Hindlimb muscle (tissue), 1 donor: ENCODE measurements around the gene TPBGL. TPM values are rescaled to one million over a fixed set of nuclear protein-coding genes. Genes with fewer than 3 reads are reported as not detected.

ENCODE experiments used
- DNase-seq: peaks from one replicate; pipeline ENCODE4 v3.0.0-alpha.2; 2013
- polyA plus RNA-seq: library from polyadenylated mRNA; unstranded; fragments of 120-200 nt; gene quantifications from one replicate; pipeline ENCODE4 v1.2.1, GENCODE V29; 2013; ENCODE audit not compliant: insufficient read length

The TPBGL gene
- polyA plus RNA-seq, 1 donor = 0.30 TPM

- peak; percentile 79 for DNase-seq
Measured at GRCh38 chr11:75214411-75214821, 26.2 kb upstream of the TPBGL start.

GRCh38 chr11:75214843-75215242, 25.7 kb upstream of the TPBGL start:
- no peak for DNase-seq

DNA sequence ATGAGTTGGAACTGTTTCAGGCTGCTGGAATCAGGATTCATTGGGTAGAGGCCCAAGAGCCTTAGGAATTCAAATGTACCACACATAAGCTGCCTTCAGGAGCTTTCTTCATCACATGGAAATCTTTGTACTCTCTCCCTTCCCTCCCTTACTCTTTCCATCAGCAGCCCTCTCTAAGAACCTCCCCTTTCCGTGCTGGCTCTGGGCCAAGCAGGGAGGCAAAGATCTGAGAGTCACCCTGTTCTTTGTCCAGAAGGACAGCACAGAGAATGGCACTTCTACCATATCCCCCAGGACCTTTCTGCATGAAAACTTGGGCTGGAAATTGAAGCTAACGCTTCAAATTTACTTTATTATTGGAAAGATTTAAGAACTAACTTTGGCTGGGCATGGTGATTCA, 20.7 kb upstream of the TPBGL start:
- DNase-seq = no peak

DNA sequence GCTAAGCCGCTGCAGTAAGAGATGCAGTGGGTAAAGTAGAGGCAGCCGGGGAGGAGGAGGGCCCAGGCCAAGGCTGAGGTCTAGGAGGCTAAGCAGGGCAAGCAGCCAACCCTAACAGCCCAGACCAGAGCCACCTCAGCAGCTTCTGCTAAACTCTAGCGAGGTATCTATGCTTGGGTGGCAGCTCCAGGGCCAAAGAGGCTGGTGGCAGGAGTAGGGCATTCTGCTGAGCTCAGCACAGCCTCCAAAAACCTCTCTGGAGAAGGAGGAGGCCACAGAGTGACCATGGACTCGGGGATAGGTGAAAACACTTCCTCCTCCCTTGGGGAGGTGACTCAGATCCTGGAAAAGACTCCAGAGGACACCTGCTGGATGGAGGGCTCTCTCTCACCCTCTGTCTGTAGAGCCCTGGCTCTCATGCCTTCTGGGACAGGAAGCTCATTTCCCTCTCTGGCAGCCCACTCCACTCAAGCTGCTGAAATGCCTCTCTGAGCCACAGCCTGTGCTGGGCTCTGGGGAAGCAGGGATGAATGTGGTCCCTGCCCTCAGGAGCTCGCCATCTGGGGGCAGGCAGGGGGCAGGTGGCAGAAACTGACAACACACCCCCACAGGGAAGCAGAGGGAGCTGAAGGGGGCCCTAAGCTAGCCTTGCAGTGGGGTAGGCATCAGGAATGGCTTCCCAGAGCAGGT, 16.5 kb upstream of the TPBGL start:
- DNase-seq = no peak

GRCh38 chr11:75225794-75226193, 14.8 kb upstream of the TPBGL start:
- no peak for DNase-seq

DNA sequence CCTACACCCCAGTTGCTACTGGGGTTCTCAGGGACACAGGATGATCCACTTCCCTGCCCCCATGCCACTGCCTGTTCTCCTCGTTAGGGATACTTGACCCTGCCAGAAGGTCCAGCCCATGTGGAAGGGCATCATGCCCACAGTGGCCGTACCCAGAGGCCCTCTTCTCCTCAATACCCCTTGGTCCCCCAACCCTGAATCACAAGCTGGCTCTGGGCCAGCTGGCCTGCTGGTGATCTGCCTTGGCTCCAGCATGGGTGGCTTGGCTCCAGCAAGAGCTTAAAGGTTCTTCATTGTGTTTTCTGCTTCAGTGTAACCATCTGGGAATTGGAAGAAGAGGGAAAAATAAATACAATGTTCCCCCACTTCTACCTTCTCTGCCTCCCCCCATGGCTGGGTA, 11.1 kb upstream of the TPBGL start:
- no peak for DNase-seq

GRCh38 chr11:75230621-75231020, 10.0 kb upstream of the TPBGL start:
- no peak for DNase-seq

DNA sequence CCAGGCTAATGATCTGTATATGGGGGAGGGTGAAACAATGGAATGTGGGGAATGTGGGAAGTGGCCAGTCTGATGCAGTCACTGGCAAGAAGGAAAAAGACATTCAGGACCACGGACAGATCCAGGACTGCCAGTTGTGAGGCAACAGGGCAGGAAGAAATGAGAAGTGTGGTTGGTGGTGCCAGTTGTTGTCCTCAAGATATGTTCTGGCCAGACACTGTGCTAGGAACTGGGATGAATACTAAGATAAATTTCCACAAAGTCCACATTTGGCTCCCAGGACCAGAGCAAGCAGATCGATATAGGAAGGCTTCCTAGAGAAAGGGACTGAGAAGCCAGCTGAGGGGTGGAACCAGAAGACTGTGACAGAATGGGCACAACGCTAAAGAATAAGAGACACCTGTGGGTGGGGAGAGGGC, 6.8 kb upstream of the TPBGL start:
- DNase-seq = peak; percentile 25

DNA sequence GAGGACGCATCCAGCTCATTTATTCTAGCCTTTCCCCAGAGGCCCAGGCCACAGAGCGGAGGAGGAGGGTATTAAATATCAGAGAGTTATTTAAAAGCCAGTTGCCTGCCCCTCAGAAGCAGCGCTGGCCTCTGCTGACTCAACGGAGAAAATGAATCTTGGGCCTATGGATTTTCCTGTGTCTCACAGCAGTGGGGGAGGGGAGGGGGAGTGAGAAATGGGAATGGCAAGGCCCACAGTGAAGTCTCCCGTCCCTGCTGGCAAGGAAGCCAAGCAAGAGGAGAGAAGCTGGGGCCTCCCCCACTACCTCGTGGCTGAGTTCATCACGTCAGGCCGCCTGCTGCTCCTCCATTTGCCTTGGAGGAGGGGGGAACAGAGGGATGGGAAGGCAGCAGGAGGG, 4.5 kb upstream of the TPBGL start:
- no peak for DNase-seq

DNA sequence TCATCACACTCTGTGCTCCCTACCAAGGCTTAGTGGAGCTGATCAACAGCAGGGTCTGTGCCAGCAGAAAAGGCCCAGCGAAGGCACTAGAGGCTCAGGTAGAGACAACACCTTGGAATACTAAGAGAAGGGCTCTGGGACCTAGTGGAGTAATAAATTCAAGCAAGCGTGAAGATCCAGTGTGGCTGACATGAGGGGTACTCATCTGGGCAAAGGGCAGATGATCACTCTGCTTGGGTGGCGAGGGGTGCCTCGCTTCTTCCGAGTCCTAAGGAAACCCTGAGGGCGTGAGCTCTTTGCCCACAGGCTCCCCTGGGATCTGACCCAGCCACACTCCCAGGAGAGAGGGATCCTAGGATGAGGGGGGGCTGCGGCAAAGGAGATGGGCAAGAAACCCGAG, 3.5 kb upstream of the TPBGL start:
- no peak for DNase-seq

DNA sequence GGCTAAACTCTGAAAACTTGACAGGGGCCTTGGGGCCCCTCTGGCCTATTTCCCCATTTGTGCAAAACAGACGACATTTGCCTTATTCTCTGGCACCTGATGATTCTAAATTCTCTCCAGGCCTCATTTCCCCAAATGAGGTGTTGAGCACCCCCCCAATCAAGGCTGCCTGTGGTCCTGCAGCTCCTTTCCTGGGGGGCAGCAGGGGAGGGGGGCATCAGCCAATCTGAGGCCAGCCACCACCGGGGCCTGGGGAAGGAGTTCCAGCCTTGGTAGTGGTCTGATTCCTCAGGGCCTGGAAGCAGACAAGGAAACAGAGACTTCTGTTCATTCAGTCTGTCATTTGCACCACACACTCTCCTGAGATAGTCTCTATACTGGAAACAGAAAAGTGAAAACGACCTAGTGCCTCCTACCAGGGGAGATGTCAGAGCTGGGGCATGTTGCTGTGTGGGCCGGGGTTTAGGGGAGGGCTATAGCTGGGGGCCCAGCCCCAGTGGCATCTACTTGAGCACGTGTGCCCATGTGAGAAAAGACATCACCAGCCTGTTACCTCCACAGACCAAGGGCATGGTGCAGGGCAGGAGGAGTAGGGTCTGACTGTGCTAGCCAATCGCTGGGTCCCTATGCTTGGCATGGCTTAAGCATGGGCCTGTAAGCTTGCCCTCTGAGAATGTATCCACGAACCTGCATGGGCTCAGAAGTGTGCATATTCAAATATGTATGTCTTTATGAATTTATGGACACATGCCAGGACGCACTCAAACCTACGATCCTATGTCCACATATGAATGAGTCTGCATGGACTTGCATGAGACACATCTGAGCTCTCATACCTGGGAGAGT, 1.8 kb upstream of the TPBGL start:
- no peak for DNase-seq

DNA sequence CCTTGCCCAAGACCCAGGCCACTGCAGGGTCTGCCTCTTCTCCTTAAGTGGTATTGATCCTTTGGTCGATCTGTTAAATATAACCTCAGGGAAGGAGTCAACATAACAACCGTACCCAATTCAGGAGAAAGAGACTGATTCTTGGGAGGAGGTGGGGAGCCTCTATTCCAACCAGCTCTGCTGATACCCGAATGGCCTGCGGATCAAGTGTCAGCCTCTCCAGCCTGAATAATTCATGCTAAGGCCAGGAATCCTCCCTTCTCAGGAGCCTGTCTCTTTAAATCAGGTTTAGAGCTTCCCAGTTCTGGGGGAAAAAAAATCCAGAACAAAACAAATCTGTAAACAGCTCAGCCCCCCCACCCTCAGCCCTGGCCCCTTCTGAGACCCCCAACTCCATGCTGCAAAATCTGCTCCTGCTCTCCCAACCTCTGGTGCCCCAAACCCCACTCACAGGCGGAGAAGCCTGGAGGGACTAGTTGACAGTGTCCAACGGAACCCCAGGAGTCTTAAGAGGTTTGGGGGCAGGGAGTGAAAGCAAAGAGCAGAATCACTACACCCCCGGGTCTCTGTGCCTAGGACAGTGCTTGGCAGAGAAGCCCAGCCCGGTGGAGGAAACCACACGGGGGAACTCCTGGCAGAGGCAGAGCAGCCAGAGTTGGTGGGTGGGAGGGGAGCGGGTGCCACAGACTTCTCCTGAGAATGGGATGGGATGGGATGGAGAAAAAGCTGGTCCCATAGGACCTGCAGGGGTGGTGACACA, 863 bp upstream of the TPBGL start:
- DNase-seq = no peak

DNA sequence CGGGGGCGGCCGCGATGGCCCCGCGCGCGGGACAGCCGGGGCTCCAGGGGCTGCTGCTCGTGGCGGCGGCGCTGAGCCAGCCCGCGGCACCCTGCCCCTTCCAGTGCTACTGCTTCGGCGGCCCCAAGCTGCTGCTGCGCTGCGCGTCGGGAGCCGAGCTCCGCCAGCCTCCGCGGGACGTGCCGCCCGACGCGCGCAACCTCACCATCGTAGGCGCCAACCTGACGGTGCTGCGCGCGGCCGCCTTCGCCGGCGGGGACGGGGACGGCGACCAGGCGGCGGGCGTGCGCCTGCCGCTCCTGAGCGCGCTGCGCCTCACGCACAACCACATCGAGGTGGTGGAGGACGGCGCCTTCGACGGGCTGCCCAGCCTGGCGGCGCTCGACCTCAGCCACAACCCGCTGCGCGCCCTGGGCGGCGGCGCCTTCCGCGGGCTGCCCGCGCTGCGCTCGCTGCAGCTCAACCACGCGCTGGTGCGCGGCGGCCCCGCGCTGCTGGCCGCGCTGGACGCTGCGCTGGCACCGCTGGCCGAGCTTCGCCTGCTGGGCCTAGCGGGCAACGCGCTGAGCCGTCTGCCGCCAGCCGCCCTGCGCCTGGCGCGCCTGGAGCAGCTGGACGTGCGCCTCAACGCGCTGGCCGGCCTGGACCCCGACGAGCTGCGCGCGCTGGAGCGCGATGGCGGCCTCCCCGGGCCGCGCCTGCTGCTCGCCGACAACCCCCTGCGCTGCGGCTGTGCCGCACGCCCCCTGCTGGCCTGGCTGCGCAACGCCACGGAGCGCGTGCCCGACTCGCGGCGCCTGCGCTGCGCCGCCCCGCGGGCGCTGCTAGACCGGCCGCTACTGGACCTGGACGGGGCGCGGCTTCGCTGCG, 697 bp downstream of the TPBGL start:
- peak; percentile 96 for DNase-seq

GRCh38 chr11:75241906-75242644, 1.5 kb downstream of the TPBGL start:
- DNase-seq = no peak

DNA sequence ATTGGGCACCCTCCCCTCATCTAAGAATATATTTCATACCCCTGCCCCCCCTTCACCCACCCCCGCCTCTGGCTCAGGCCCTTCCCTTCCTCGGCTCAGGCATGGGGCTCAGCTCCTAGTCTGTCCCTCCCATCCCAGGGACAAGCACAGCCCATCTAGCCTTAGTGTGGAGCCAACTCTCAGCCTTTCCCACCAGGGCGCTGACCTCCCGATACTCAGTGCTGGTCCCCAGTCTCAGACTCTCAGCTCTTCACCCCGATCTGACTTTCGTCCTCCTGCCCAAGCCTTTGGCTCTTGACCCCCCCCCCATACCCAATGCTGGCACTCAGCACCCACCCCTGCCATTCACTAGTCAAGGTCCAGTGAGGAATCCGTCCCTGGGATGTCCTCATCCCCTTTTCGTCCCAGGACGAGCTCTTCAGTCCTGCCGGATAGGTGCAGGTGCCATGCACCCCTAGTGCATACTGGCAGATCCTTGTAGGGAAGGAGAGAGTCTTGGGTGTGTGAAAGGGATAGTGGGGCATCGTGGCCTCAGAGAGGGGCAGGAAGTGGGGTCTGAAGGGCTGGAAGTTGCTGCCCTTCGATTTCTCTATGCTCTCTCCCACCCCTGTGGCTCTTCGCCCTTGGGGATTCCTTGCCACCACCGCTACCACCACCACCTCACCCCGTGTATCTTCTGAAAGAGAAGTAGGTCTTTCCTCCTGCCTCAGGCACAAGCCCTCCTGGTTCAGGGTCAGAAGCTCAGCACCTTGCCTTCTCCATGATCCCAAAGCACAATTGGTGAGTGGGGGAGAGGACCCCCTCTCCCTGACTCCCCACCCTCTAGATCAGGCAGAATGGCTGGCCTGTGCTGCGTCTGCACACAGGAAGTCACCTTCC, 2.4 kb downstream of the TPBGL start:
- DNase-seq = no peak

DNA sequence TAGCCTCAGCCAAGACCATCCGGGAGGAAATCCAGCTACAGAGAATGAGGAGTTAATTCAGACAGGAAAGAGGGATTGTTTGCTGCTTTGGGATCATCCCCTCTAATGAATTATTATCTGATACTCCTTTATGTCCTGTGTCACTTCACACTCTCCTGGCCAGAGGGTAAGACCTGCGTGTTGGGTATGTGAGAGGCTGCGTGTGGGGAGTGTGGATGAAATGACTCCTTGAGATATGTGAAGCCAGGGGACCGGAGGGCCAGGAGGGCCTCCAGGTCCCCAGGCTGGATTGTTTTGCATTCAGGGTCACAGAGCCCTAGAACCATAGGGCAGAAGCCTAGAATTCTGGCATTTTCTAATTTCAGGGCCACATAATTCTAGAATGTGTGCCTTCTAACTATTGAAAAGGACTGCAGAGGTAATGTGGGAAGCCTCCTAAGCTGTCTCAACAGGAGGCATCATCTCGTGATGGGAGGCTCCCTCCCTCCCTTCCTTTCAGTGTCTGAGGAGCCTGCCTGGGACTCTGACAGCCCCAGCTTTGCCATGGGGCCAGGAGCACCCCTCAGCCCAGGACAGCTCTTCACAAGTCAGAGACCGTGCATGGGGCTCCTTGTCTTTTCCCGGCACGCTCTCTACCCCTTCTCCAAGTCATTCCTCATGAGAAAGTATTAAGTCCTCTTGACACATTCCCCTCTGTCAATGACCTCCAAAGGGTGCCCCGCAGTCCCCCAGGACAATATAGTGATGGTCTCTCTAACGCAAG, 3.7 kb downstream of the TPBGL start:
- DNase-seq = no peak

- no peak for DNase-seq
Measured at GRCh38 chr11:75245356-75246005, 4.9 kb downstream of the TPBGL start.

- DNase-seq = no peak
Measured at GRCh38 chr11:75246006-75246670, 5.6 kb downstream of the TPBGL start.
